GM12872 (cell line): Measurements from ENCODE around the gene KDM6B.

Source experiments
- CTCF ChIP-seq: IDR thresholded peaks from 3 replicates; pipeline ENCODE4 v1.5.1; 2011; ENCODE audit warnings: low read depth, mild to moderate bottlenecking, low read length, moderate library complexity; ENCODE audit not compliant: insufficient read depth

KDM6B gene, protein sequence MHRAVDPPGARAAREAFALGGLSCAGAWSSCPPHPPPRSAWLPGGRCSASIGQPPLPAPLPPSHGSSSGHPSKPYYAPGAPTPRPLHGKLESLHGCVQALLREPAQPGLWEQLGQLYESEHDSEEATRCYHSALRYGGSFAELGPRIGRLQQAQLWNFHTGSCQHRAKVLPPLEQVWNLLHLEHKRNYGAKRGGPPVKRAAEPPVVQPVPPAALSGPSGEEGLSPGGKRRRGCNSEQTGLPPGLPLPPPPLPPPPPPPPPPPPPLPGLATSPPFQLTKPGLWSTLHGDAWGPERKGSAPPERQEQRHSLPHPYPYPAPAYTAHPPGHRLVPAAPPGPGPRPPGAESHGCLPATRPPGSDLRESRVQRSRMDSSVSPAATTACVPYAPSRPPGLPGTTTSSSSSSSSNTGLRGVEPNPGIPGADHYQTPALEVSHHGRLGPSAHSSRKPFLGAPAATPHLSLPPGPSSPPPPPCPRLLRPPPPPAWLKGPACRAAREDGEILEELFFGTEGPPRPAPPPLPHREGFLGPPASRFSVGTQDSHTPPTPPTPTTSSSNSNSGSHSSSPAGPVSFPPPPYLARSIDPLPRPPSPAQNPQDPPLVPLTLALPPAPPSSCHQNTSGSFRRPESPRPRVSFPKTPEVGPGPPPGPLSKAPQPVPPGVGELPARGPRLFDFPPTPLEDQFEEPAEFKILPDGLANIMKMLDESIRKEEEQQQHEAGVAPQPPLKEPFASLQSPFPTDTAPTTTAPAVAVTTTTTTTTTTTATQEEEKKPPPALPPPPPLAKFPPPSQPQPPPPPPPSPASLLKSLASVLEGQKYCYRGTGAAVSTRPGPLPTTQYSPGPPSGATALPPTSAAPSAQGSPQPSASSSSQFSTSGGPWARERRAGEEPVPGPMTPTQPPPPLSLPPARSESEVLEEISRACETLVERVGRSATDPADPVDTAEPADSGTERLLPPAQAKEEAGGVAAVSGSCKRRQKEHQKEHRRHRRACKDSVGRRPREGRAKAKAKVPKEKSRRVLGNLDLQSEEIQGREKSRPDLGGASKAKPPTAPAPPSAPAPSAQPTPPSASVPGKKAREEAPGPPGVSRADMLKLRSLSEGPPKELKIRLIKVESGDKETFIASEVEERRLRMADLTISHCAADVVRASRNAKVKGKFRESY (N-terminal part only)

DNA sequence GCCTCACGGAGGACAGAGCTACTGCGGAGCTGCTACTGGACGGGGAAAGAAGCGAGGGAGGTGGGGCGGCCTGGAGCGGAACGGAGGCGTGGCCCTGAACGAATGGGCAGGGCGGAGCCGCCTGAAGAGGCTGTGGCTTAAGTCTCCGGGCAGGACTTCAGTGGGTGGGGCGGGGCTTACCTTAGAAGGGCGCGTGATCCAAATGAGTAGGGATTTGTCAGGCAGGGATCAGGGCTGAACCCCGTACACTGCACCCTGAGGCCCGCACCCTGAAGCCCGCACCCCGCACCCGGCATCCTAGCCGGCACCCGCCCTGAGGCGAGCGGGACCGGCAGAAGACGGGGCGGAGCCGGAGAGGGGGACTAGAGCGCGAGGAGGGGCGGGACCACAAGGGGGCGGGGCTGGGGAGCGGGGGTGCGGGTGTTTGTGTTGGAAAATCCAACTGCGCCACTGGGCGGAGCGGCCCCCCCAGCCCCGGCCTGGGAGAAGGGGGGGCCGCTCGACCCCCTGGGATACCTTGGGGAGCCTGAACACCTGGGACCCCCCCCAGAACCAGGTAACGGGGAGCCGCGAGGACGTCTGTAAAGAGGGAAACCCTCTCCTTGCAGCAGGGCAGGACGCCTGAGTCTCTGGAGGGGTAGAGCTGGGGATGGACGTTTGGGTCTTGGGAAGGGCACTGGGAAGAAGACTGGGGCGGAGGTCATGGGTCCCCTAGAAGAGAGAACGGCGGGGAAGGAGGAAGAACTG, at the start of gene KDM6B:
TSS of gene KDM6B (plus strand) at position 423 of the 747 bp plus-strand sequence. CDS start 11,338 bp downstream, outside the sequence.
- no peak for TF ChIP-seq CTCF

- no peak for TF ChIP-seq CTCF
Measured at GRCh38 chr17:7786866-7787265, 47.2 kb upstream of the KDM6B start.

DNA sequence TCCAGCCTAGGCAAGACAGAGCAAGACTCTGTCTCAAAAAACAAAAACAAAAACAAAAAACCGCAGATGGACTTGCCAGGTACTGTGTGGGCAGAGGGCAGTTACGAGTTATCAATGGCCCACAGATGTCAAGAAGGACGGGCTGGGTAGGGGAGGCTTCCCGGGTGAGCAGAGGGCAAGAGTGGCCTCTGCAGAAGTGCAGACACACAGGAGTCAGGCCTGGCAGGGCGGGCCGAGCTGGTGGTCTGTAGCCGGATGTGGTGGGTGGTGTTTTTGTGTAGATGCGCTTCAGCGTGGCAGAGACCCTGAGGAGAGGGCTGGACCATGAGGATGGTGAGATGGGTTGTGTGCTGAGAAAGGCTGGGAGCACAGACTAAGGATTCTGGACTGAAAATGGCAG, 44.9 kb upstream of the KDM6B start:
- TF ChIP-seq CTCF, result no peak

DNA sequence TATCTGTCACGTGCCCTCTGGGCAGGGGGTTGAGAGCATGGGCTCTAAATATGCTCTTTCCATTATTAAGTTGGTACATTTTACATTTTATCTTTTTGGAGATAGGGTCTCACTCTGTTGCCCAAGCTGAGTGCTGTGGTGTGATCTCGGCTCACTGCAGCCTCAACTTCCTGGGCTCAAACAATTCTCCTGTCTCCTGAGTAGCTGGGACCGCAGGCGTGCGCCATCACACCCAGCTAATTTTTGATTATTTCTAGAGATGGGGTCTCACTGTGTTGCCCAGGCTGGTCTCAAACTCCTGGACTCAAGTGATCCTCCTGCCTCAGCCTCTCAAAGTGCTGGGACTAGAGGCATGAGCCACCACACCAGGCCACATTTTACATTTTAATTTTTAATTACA, 43.9 kb upstream of the KDM6B start:
- no peak for TF ChIP-seq CTCF

DNA sequence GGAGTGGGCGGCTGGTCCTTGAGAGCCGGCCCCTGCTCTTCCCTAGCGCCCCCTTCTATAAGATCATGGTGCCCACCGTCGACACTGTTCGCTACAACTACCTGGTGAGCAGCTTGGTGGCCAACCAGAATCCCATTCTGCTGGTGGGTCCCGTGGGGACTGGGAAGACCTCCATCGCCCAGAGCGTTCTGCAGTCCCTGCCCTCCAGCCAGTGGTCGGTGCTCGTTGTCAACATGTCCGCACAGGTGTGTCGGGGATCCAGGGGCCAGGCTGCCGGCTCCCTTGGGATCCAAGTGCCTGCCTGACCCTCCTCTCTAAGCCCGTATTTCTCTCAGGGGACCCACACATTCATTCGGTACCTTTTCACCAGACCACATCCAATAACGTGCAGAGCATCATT, 41.4 kb upstream of the KDM6B start:
- TF ChIP-seq CTCF, result no peak

- no peak for TF ChIP-seq CTCF
Measured at GRCh38 chr17:7794075-7794663, 39.8 kb upstream of the KDM6B start.
